Loucy (cell line): ENCODE data around the gene ELF3.

Source experiments
- CTCF ChIP-seq: fragments of 200-600 bp; sonication (generic); conservative IDR thresholded peaks from 2 replicates; pipeline ENCODE4 v1.5.1; 2014; ENCODE audit warnings: mild to moderate bottlenecking, antibody characterized with exemption, low read length
- EZH2phosphoT487 ChIP-seq: fragments of 200-600 bp; IDR thresholded peaks from 2 replicates; pipeline ENCODE4 v1.6.1; 2018; ENCODE audit warnings: antibody characterized with exemption, mild to moderate bottlenecking, moderate library complexity, borderline replicate concordance

DNA sequence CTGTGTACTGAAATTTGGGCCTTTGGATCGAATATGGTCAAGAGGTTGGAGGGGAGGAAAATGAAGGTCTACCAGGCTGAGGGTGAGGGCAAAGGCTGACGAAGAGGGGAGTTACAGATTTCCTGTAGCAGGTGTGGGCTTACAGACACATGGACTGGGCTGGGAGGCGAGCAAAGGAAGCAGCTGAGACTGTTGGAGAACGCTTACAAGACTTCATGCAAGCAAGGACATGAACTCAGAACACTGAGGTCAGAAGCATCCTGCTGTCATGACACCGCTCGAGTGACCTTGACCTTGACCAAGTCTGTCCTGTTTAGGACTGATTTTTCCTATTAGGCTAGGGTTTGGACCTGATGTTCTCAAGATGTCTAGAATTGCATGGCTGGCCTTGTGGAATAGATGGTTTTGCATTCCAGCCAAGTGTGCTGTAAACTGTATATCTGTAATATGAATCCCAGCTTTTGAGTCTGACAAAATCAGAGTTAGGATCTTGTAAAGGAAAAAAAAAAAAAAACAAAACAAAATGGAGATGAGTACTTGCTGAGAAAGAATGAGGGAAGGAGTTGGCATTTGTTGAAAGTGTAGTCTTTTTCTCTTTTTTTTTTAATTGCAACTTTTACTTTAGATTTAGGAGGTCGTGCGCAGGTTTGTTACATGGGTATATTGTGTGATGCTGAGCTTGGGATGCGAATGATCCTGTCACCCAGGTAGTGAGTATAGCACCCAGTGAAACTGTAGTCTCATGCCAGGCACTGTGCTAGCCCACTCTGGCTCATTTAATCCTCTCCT is 5.8 kb downstream of the ELF3 start:
- TF ChIP-seq CTCF (no peak), EZH2phosphoT487 (no peak)
